Parathyroid adenoma (tissue), 2 donors: Measurements from ENCODE around the gene SLC44A2.

Experiments
- H2AFZ ChIP-seq: fragments of 300-600 bp; sonication (generic); one replicate; pipeline ENCODE4 v1.7.0; 2017; ENCODE audit warnings: antibody characterized with exemption, mild to moderate bottlenecking
- H3K27ac ChIP-seq: fragments of 300-600 bp; sonication (generic); one replicate; pipeline ENCODE4 v1.7.0; 2017
- H3K27me3 ChIP-seq: fragments of 300-600 bp; sonication (generic); one replicate; pipeline ENCODE4 v1.7.0; 2017; ENCODE audit warnings: low read length; ENCODE audit not compliant: control insufficient read depth, insufficient read depth
- H3K36me3 ChIP-seq: fragments of 300-600 bp; sonication (generic); one replicate; pipeline ENCODE4 v1.7.0; 2017; ENCODE audit warnings: low read length; ENCODE audit not compliant: control insufficient read depth, insufficient read depth
- H3K4me1 ChIP-seq: fragments of 300-600 bp; sonication (generic); one replicate; pipeline ENCODE4 v1.7.0; 2017; ENCODE audit warnings: control low read depth
- H3K4me2 ChIP-seq: fragments of 300-600 bp; sonication (generic); one replicate; pipeline ENCODE4 v1.7.0; 2017; ENCODE audit warnings: low read length
- H3K4me3 ChIP-seq: fragments of 300-600 bp; sonication (generic); one replicate; pipeline ENCODE4 v1.7.0; 2017; ENCODE audit warnings: low read depth, low read length
- H3K79me2 ChIP-seq: fragments of 300-600 bp; sonication (generic); one replicate; pipeline ENCODE4 v1.7.0; 2017; ENCODE audit warnings: control low read depth
- H3K9ac ChIP-seq: fragments of 300-600 bp; sonication (generic); one replicate; pipeline ENCODE4 v1.7.0; 2017; ENCODE audit warnings: mild to moderate bottlenecking
- H3K9me3 ChIP-seq: fragments of 300-600 bp; sonication (generic); one replicate; pipeline ENCODE4 v1.7.0; 2017; ENCODE audit warnings: low read length; ENCODE audit not compliant: control insufficient read depth
- TF ChIP-seq, protein P1 (sequence below): fragments of 300-600 bp; sonication (generic); IDR thresholded peaks from one replicate; pipeline ENCODE4 v1.7.0; 2017; ENCODE audit warnings: antibody characterized with exemption, mild to moderate bottlenecking
- donor health status: primary hyperparathyroidism.

Gene SLC44A2

DNA sequence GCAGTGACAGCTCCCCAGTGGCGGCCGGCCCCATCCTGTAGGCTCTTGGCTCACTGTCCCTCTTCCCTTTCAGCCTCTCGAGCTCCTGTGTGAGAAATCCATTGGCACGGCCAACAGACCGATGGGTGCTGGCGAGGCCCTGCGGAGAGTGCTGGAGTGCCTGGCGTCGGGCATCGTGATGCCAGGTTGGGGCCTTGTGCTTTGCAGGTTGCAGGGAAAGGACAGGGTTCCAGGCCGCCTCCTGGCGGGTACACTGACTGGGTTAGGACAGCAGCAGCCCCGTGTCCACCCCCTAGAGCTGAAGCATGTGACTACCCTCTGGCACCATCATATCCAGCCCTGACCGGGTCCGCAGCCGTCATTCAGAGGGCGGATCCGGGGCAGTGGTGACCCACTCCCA lies 54.4 kb downstream of the SLC44A2 start:
- TF ChIP-seq, protein P1, sequence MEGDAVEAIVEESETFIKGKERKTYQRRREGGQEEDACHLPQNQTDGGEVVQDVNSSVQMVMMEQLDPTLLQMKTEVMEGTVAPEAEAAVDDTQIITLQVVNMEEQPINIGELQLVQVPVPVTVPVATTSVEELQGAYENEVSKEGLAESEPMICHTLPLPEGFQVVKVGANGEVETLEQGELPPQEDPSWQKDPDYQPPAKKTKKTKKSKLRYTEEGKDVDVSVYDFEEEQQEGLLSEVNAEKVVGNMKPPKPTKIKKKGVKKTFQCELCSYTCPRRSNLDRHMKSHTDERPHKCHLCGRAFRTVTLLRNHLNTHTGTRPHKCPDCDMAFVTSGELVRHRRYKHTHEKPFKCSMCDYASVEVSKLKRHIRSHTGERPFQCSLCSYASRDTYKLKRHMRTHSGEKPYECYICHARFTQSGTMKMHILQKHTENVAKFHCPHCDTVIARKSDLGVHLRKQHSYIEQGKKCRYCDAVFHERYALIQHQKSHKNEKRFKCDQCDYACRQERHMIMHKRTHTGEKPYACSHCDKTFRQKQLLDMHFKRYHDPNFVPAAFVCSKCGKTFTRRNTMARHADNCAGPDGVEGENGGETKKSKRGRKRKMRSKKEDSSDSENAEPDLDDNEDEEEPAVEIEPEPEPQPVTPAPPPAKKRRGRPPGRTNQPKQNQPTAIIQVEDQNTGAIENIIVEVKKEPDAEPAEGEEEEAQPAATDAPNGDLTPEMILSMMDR = no peak

DNA sequence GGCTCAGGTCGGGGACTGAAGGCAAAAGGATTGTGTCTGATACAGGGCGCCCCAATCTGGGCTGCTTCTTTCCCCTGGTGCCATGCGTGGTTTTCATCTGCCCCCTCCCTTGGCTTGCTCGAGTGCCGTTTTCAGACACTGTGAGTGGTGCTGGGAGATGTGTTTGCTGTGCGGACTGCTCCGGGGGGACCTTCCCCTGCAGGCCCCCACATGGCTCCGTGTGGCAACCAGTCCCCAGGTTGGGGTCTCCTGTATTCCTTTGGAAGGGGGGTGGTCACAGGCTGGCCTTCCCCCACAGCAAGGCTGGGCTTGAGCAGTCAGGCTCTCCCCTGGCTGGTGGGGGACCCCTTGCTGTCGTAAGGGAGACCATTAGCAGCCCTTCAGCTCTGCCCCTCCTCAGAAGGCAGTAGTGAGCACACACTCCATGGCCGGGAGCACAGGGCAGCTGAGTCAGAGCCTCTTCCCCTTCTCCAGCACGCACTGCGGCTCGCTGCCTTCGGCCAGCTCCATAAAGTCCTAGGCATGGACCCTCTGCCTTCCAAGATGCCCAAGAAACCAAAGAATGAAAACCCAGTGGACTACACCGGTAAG lies 55.3 kb downstream of the SLC44A2 start:
- Histone ChIP-seq H3K36me3 (no peaks in the 10 kb centered on the region), H3K27me3 (no peaks in the 10 kb centered on the region), H2AFZ (no peak overlapping the region), H3K79me2 (peaks cover 55% of the 10 kb centered on the region), H3K4me3 (no peak overlapping the region), H3K9me3 (no peaks in the 10 kb centered on the region), H3K4me1 (peaks cover 15% of the 10 kb centered on the region), H3K27ac (no peak overlapping the region), H3K9ac (no peak overlapping the region), H3K4me2 (no peak overlapping the region)
- TF ChIP-seq, protein P1 = no peak

More for the DNA sequence above, 54.4 kb downstream of the SLC44A2 start:
- Histone ChIP-seq H3K79me2 (peaks cover 62% of the 10 kb centered on the region), H3K27me3 (no peaks in the 10 kb centered on the region), H3K9me3 (no peaks in the 10 kb centered on the region), H3K9ac (no peak overlapping the region), H2AFZ (no peak overlapping the region), H3K36me3 (no peaks in the 10 kb centered on the region), H3K4me3 (no peak overlapping the region), H3K4me2 (no peak overlapping the region), H3K27ac (no peak overlapping the region), H3K4me1 (peaks cover 15% of the 10 kb centered on the region)

DNA sequence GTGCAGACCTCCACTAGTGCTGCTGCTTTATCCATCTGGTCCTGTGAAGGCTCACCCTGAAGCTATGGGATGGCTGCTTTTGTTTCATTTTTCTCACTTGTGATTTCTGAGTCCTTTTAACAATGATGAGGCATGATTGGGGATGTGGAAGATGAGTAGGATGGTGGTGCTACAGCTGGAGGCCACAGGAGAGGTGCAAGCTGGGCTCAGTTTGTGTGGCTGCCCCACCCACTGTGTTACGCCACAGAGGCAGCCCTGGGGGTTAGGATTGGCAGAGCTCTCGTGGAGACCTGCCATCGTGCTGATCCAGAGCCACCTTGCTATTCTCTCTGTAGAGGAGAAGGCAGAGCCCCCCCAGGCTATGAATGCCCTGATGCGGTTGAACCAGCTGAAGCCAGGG lies 56.3 kb downstream of the SLC44A2 start:
- Histone ChIP-seq H3K79me2 (peaks cover 49% of the 10 kb centered on the region), H3K9ac (no peak overlapping the region), H3K36me3 (no peaks in the 10 kb centered on the region), H3K4me1 (peaks cover 15% of the 10 kb centered on the region), H3K4me2 (no peak overlapping the region), H3K27me3 (no peaks in the 10 kb centered on the region), H2AFZ (no peak overlapping the region), H3K27ac (no peak overlapping the region), H3K4me3 (no peak overlapping the region), H3K9me3 (no peaks in the 10 kb centered on the region)
- TF ChIP-seq, protein P1 = no peak

DNA sequence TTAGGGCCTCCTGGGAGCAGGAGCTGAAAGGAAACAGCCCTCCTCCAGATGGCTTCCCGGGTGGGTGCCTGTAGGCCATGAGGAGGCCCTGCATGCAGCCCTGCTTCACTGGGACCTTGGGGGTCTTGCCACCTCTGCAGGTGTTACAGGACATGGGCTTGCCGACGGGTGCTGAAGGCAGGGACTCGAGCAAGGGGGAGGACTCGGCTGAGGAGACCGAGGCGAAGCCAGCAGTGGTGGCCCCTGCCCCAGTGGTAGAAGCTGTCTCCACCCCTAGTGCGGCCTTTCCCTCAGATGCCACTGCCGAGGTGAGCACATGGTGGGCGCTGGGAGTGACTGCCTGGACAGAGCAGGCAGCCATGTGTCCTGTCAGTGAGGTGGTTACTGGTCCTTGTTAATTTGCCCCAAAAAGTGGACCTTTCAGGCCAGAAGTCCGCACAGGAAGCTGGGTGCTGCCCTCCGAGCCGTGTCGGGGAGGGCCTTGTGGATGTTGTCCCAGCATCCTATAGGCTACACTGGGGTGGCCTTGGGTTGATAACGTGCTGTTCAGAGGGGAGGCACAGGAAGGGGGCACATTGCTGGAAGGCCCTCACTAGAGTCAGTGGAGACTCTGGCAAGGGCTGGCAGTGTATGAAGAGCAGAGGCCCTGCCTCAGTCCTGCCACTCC lies 57.2 kb downstream of the SLC44A2 start:
- peaks cover 47% of the 10 kb centered on the region for H3K79me2 ChIP-seq

More for the DNA sequence above, 57.2 kb downstream of the SLC44A2 start:
- no peaks in the 10 kb centered on the region for H3K36me3 ChIP-seq
- H3K4me2 ChIP-seq = no peak overlapping the region
- no peak overlapping the region for H2AFZ ChIP-seq
- H3K27ac ChIP-seq = no peak overlapping the region
- TF ChIP-seq, protein P1 = no peak
- no peak overlapping the region for H3K9ac ChIP-seq
- H3K9me3 ChIP-seq = no peaks in the 10 kb centered on the region
- no peaks in the 10 kb centered on the region for H3K27me3 ChIP-seq
- peaks cover 11% of the 10 kb centered on the region for H3K4me1 ChIP-seq
- H3K4me3 ChIP-seq = no peak overlapping the region
